Body of pancreas (tissue), 4 donors: ENCODE data around the gene PLEK.

Experiments
- CTCF ChIP-seq, 7 experiments: fragments of 450-650 bp in 4 of 7; fragments of 200-600 bp in 3 of 7; sonication (generic) in 3 of 7; IDR thresholded peaks; one replicate each; pipeline ENCODE4 v1.5.1; 2016 to 2019; ENCODE audit warnings: antibody characterized with exemption in 7 of 7
- POLR2A ChIP-seq, 3 donors: fragments of 450-650 bp; IDR thresholded peaks; one replicate each; pipeline ENCODE4 v1.6.1; 2016; ENCODE audit warnings: antibody characterized with exemption in 3 of 3, mild to moderate bottlenecking in 2 of 3

GRCh38 chr2:68385907-68386287, 20.8 kb downstream of the PLEK start:
- TF ChIP-seq POLR2A (IDR thresholded peaks at IDR 0.05) (no peak), CTCF (IDR thresholded peaks at IDR 0.05) (no peak)
